Thoracic aorta (tissue), 2 donors: ENCODE measurements around the gene ANXA8. TPM values are rescaled to one million over a fixed set of nuclear protein-coding genes. Genes with fewer than 3 reads are reported as not detected.

Source experiments
- ATAC-seq: fragments of 150-250 bp; one replicate; pipeline ENCODE4 v1.8.0; 2017; ENCODE audit warnings: low read depth; ENCODE audit not compliant: insufficient number of reproducible peaks, low FRiP score
- DNase-seq: peaks from one replicate; pipeline ENCODE4 v3.0.0-alpha.2; 2020; ENCODE audit warnings: low spot score
- H3K27ac ChIP-seq, 2 donors: fragments of 200-600 bp; sonication (generic); 1 replicate in 1 of 2; 2 replicates in 1 of 2; pipeline ENCODE4 v1.5.1; 2016; ENCODE audit warnings: mild to moderate bottlenecking in 2 of 2, moderate library complexity in 2 of 2
- H3K27me3 ChIP-seq: fragments of 200-600 bp; sonication (generic); replicated peaks from 2 replicates; pipeline ENCODE4 v1.6.0; 2016; ENCODE audit warnings: mild to moderate bottlenecking; ENCODE audit not compliant: insufficient read depth
- H3K36me3 ChIP-seq: fragments of 200-600 bp; sonication (generic); one replicate; pipeline ENCODE4 v1.5.1; 2016
- H3K4me1 ChIP-seq, 2 donors: fragments of 200-600 bp; sonication (generic); 1 replicate in 1 of 2; 2 replicates in 1 of 2; pipeline versions ENCODE4 v1.5.1 to v1.6.0; 2016; ENCODE audit warnings: low read depth in 2 of 2, mild to moderate bottlenecking in 1 of 2; ENCODE audit not compliant: control insufficient read depth in 1 of 2
- H3K4me3 ChIP-seq: fragments of 200-600 bp; sonication (generic); 2 replicates; pipeline ENCODE4 v1.5.1; 2016; ENCODE audit warnings: mild to moderate bottlenecking
- H3K9me3 ChIP-seq: fragments of 200-600 bp; sonication (generic); 2 replicates; pipeline ENCODE4 v1.5.1; 2016
- total RNA-seq, 2 donors: library from RNA; depleted of rRNA; stranded (reverse); fragments of >200 nt; gene quantifications; one replicate each; pipeline versions ENCODE4 v1.1.0 to v1.2.3, GENCODE V29; 2016
- TF ChIP-seq, protein P1 (sequence below): fragments of 200-600 bp; sonication (generic); IDR thresholded peaks from one replicate; pipeline ENCODE4 v1.5.1; 2019; ENCODE audit warnings: antibody characterized with exemption

ANXA8 gene
- total RNA-seq, 2 donors from 2014 or later, result not detected

DNA sequence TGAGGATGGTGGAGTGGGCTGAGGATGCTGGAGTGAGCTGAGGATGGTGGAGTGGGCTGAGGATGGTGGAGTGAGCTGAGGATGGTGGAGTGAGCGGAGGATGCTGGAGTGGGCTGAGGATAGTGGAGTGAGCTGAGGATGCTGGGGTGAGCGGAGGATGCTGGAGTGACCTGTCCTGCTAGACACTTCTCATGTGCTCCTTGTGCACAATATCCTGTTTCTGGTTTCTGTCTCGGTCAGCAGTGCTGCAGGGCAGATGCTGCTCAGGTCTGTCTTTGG, 29.2 kb downstream of the ANXA8 start:
- no peak overlapping the region for H3K4me3 ChIP-seq
- no peaks in the 10 kb centered on the region for H3K27me3 ChIP-seq
- ATAC-seq (no peak), DNase-seq (no peak)
- H3K4me1 ChIP-seq, result no peaks in the 10 kb centered on the region
- H3K9me3 ChIP-seq, result no peaks in the 10 kb centered on the region
- TF ChIP-seq, protein P1, sequence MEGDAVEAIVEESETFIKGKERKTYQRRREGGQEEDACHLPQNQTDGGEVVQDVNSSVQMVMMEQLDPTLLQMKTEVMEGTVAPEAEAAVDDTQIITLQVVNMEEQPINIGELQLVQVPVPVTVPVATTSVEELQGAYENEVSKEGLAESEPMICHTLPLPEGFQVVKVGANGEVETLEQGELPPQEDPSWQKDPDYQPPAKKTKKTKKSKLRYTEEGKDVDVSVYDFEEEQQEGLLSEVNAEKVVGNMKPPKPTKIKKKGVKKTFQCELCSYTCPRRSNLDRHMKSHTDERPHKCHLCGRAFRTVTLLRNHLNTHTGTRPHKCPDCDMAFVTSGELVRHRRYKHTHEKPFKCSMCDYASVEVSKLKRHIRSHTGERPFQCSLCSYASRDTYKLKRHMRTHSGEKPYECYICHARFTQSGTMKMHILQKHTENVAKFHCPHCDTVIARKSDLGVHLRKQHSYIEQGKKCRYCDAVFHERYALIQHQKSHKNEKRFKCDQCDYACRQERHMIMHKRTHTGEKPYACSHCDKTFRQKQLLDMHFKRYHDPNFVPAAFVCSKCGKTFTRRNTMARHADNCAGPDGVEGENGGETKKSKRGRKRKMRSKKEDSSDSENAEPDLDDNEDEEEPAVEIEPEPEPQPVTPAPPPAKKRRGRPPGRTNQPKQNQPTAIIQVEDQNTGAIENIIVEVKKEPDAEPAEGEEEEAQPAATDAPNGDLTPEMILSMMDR, result no peak
- no peak overlapping the region for H3K27ac ChIP-seq
- no peaks in the 10 kb centered on the region for H3K36me3 ChIP-seq

DNA sequence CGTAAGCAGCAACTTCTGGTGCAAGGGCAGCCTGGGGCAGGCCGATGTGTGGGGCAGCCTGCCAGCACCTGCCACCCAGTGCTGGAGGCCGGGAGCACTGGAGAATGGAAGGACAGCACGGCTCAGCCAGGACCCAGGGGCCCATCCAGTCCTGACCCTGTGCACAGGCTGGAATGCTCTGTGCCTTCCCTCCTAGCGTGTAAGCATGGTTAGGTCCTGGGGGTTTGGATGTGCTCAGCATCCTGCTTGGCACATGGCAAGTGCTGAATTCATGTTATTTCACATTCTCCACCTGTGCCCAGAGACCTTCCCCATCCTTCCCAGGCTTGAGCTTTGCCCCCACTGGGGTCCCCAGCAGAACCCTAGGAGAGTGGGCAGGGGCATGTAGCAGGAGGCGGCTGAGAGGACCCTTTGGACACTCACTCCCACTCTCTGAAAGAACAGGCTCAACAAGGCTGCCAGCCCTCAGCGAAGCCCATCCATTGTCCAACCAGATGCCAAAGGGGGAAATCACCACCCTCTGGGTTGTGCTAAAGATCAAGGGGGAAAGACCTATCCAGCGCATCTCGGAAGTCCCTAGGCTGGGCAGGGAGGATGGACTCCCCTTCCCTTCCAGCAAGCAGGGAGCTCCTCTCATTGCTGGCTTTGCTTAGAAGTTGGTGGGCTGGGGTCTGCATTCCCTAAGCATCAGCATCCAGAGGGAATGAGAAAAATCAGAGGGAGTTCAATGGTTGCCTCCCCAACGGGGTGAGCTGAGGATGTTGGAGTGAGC, 29.7 kb downstream of the ANXA8 start:
- Histone ChIP-seq H3K4me3 (no peak overlapping the region), H3K9me3 (no peaks in the 10 kb centered on the region), H3K27me3 (no peaks in the 10 kb centered on the region), H3K4me1 (no peaks in the 10 kb centered on the region), H3K27ac (no peak overlapping the region), H3K36me3 (no peaks in the 10 kb centered on the region)
- no peak for DNase-seq
- TF ChIP-seq, protein P1, result no peak
- ATAC-seq, result no peak

- no peak overlapping the region for H3K27ac ChIP-seq
- DNase-seq, result no peak
- H3K4me3 ChIP-seq, result no peak overlapping the region
- no peak for ATAC-seq
- no peaks in the 10 kb centered on the region for H3K36me3 ChIP-seq
- TF ChIP-seq, protein P1, result no peak
- no peaks in the 10 kb centered on the region for H3K27me3 ChIP-seq
- H3K9me3 ChIP-seq, result no peaks in the 10 kb centered on the region
- H3K4me1 ChIP-seq, result no peaks in the 10 kb centered on the region
These were observed 30.5 kb downstream of the ANXA8 start for GRCh38 chr10:47453141-47454007.

GRCh38 chr10:47452495-47453140, 31.3 kb downstream of the ANXA8 start:
- no peak for ATAC-seq
- H3K36me3 ChIP-seq, result no peaks in the 10 kb centered on the region
- no peak overlapping the region for H3K27ac ChIP-seq
- no peaks in the 10 kb centered on the region for H3K4me1 ChIP-seq
- no peaks in the 10 kb centered on the region for H3K27me3 ChIP-seq
- H3K4me3 ChIP-seq, result no peak overlapping the region
- no peak for DNase-seq
- H3K9me3 ChIP-seq, result no peaks in the 10 kb centered on the region
- TF ChIP-seq, protein P1, result no peak

DNA sequence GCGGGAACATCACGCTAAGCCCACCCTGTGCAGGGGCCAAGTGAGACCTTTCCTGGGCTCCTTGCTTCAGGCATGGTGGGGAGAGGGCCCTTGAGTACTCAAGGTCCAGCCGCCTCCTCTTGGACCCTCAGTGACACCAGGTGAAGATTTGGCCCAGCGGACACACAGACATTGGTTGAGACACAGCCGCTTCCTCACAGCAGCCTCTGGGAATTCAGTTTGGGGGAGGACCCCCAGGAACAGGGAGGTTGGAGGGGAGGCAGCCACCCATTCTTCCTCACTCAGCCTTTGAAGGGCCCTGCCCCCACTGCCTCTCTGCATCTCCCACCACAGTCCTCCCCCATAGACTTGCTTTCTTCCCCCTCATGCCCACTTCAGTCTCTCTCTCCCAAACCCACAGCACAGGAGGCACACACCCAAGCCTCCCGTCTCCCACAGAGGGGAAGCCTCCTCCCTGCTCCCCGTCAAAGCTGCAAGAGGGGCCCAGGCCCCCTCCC, 31.9 kb downstream of the ANXA8 start:
- no peaks in the 10 kb centered on the region for H3K36me3 ChIP-seq
- DNase-seq (no peak), ATAC-seq (no peak)
- TF ChIP-seq, protein P1, result no peak
- no peak overlapping the region for H3K4me3 ChIP-seq
- no peak overlapping the region for H3K27ac ChIP-seq
- no peaks in the 10 kb centered on the region for H3K27me3 ChIP-seq
- no peaks in the 10 kb centered on the region for H3K4me1 ChIP-seq
- no peaks in the 10 kb centered on the region for H3K9me3 ChIP-seq
